ENCODE data around the gene KATNB1.

Gene KATNB1

GRCh38 chr16:57804111-57804837 is 68.7 kb downstream of the KATNB1 start:
- H3K79me2 ChIP-seq (ENCODE audit: insufficient read depth, low read length), result no peaks in the 10 kb centered on the region
- no peaks in the 10 kb centered on the region for H3K4me1 ChIP-seq (ENCODE audit: insufficient read depth, low read length, severe bottlenecking)
- no peak overlapping the region for H3K4me3 ChIP-seq (ENCODE audit: low read depth, low read length, poor library complexity, severe bottlenecking)
- no peak for TF ChIP-seq CTCF (IDR thresholded peaks at IDR 0.05; ENCODE audit: low read length)
- no peak for TF ChIP-seq EZH2 (IDR thresholded peaks at IDR 0.05; ENCODE audit: borderline replicate concordance, low read length)
- H3K9me2 ChIP-seq (ENCODE audit: low read depth, low read length), result no peaks in the 10 kb centered on the region
- no peaks in the 10 kb centered on the region for H3K36me3 ChIP-seq (ENCODE audit: insufficient read depth, low read length)
- H3K27ac ChIP-seq (ENCODE audit: low read depth, low read length, poor library complexity, severe bottlenecking), result no peak overlapping the region
- no peak overlapping the region for H3K4me2 ChIP-seq (ENCODE audit: low read length)
- no peaks in the 10 kb centered on the region for H3K27me3 ChIP-seq (ENCODE audit: insufficient read depth, low read length)
- no peaks in the 10 kb centered on the region for H3F3A ChIP-seq (ENCODE audit: insufficient read depth, low read length)
- no peak overlapping the region for H3K9ac ChIP-seq (ENCODE audit: low read length)
- no peaks in the 10 kb centered on the region for H3K9me3 ChIP-seq (ENCODE audit: low read length)
- H4K20me1 ChIP-seq (ENCODE audit: insufficient read depth, low read length), result no peaks in the 10 kb centered on the region
- H2AFZ ChIP-seq (ENCODE audit: low read length), result no peak overlapping the region

GRCh38 chr16:57805176-57805575 is 69.6 kb downstream of the KATNB1 start:
- Histone ChIP-seq H3F3A (ENCODE audit: insufficient read depth, low read length) (no peaks in the 10 kb centered on the region), H3K9me2 (ENCODE audit: low read depth, low read length) (no peaks in the 10 kb centered on the region), H3K79me2 (ENCODE audit: insufficient read depth, low read length) (no peaks in the 10 kb centered on the region), H3K9ac (ENCODE audit: low read length) (no peak overlapping the region), H4K20me1 (ENCODE audit: insufficient read depth, low read length) (no peaks in the 10 kb centered on the region), H3K27ac (ENCODE audit: low read depth, low read length, poor library complexity, severe bottlenecking) (no peak overlapping the region), H3K4me3 (ENCODE audit: low read depth, low read length, poor library complexity, severe bottlenecking) (no peak overlapping the region), H3K9me3 (ENCODE audit: low read length) (no peaks in the 10 kb centered on the region), H3K36me3 (ENCODE audit: insufficient read depth, low read length) (no peaks in the 10 kb centered on the region), H3K27me3 (ENCODE audit: insufficient read depth, low read length) (no peaks in the 10 kb centered on the region), H2AFZ (ENCODE audit: low read length) (no peak overlapping the region), H3K4me1 (ENCODE audit: insufficient read depth, low read length, severe bottlenecking) (peaks cover under 1% of the 10 kb centered on the region), H3K4me2 (ENCODE audit: low read length) (no peak overlapping the region)
- TF ChIP-seq EZH2 (IDR thresholded peaks at IDR 0.05; ENCODE audit: borderline replicate concordance, low read length) (no peak), CTCF (IDR thresholded peaks at IDR 0.05; ENCODE audit: low read length) (no peak)
